Type B pancreatic cell (in vitro differentiated cells): Measurements from ENCODE around the gene CHMP1A. TPM values are rescaled to one million over a fixed set of nuclear protein-coding genes. Genes with fewer than 3 reads are reported as not detected.
A peak's percentile ranks its signal among the peaks of the same experiment; 100 is the strongest.

Experiments
- DNase-seq: peaks from one replicate; pipeline ENCODE4 v3.0.0; 2021; ENCODE audit warnings: mixed read lengths; ENCODE audit not compliant: unreplicated experiment; ENCODE audit errors: extremely low spot score
- H3K27ac Mint-ChIP-seq: 2 replicates; pipeline ENCODE4 v1.8.0; 2021; ENCODE audit warnings: mild to moderate bottlenecking, mixed read lengths
- H3K27me3 Mint-ChIP-seq: 2 replicates; pipeline ENCODE4 v1.8.0; 2021; ENCODE audit warnings: mixed read lengths
- H3K36me3 Mint-ChIP-seq: 2 replicates; pipeline ENCODE4 v1.8.0; 2021; ENCODE audit warnings: mixed read lengths
- H3K4me1 Mint-ChIP-seq: one replicate; pipeline ENCODE4 v1.8.0; 2021; ENCODE audit warnings: mixed read lengths; ENCODE audit not compliant: unreplicated experiment
- H3K4me3 Mint-ChIP-seq: 2 replicates; pipeline ENCODE4 v1.8.0; 2021; ENCODE audit warnings: mild to moderate bottlenecking, mixed read lengths
- H3K9me3 Mint-ChIP-seq: 2 replicates; pipeline ENCODE4 v1.8.0; 2021; ENCODE audit warnings: mixed read lengths
- long read RNA-seq: library from polyadenylated mRNA; unstranded; transcript quantifications from one replicate; pipeline ENCODE4 v2.0.0, GENCODE V29; 2020
- total RNA-seq: library from RNA; stranded (reverse); gene quantifications from 2 replicates; pipeline ENCODE4 v1.2.1, GENCODE V29; 2021; ENCODE audit warnings: low replicate concordance
- TF ChIP-seq, protein P1 (sequence below): fragments of 200-600 bp; sonication (generic); conservative IDR thresholded peaks from 2 replicates; pipeline ENCODE4 v1.5.0; 2021; ENCODE audit warnings: antibody characterized with exemption, mild to moderate bottlenecking

The CHMP1A gene
- 93.4 and 104 TPM in 2 replicates for total RNA-seq
- long read RNA-seq, transcript CHMP1A-202 (6 exons, 2,295 nt) = major isoform, 9 of 83 reads
- long read RNA-seq, partial matches to known transcripts = 3 of 83 reads
- long read RNA-seq, other reads (novel, unspliced or antisense) = 70 of 83 reads

DNA sequence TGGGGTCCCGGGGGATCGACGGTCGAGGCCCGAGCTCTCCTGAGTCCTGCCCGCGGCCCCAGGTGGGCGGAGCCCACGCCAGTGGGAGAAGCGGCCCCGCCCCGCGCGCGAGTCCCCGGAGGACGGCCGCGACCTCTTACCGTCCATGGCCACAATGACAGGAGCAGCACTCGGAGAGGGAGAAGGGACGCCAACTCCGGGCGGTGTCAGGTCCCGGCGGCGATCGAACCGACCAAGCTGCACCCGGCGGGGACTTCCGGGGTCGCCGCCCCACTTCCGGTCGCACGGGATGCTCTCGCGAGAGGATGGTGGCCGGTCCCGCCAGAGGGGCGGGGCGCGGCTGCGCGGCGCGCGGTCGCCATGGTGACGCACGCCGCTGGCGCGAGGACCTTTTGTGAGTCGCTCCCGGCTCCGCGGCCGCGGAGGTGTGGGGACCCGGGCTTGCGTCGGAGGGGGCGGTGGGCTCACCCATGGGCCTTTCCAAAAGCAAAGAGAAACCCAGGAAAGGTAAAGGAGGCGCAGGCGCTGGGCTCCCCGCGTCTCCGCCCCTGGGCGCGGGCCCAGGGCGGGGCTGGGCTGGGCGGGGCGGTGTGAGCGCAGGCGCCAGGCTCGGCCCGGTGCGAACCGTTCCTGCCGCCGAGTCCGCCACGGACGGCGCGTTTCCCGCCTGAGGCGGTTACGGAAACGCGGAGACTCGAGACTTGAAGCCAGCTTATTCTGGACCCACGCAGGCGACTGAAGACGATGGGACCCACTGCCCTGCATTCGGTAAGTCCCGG, at the start of gene CHMP1A, which contains the start of gene SPATA33:
TSS of gene CHMP1A (minus strand) at position 267 of the 779 bp plus-strand sequence. CDS start at position 147, 120 bp downstream.
TSS of gene SPATA33 (plus strand) at position 395 of the 779 bp plus-strand sequence. CDS start at position 471, 76 bp downstream.
- H3K27ac Mint-ChIP-seq = peak within 1 kb of the TSS; percentile 82
- H3K4me1 Mint-ChIP-seq = peaks cover 12% of the 10 kb centered on the region
- DNase-seq = peak; percentile 96
- no peaks in the 10 kb centered on the region for H3K27me3 Mint-ChIP-seq
- TF ChIP-seq, protein P1, sequence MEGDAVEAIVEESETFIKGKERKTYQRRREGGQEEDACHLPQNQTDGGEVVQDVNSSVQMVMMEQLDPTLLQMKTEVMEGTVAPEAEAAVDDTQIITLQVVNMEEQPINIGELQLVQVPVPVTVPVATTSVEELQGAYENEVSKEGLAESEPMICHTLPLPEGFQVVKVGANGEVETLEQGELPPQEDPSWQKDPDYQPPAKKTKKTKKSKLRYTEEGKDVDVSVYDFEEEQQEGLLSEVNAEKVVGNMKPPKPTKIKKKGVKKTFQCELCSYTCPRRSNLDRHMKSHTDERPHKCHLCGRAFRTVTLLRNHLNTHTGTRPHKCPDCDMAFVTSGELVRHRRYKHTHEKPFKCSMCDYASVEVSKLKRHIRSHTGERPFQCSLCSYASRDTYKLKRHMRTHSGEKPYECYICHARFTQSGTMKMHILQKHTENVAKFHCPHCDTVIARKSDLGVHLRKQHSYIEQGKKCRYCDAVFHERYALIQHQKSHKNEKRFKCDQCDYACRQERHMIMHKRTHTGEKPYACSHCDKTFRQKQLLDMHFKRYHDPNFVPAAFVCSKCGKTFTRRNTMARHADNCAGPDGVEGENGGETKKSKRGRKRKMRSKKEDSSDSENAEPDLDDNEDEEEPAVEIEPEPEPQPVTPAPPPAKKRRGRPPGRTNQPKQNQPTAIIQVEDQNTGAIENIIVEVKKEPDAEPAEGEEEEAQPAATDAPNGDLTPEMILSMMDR = no peak
- peak within 1 kb of the TSS; percentile 92 for H3K4me3 Mint-ChIP-seq
- peaks cover 22% of the 10 kb centered on the region for H3K36me3 Mint-ChIP-seq
- H3K9me3 Mint-ChIP-seq = no peaks in the 10 kb centered on the region

DNA sequence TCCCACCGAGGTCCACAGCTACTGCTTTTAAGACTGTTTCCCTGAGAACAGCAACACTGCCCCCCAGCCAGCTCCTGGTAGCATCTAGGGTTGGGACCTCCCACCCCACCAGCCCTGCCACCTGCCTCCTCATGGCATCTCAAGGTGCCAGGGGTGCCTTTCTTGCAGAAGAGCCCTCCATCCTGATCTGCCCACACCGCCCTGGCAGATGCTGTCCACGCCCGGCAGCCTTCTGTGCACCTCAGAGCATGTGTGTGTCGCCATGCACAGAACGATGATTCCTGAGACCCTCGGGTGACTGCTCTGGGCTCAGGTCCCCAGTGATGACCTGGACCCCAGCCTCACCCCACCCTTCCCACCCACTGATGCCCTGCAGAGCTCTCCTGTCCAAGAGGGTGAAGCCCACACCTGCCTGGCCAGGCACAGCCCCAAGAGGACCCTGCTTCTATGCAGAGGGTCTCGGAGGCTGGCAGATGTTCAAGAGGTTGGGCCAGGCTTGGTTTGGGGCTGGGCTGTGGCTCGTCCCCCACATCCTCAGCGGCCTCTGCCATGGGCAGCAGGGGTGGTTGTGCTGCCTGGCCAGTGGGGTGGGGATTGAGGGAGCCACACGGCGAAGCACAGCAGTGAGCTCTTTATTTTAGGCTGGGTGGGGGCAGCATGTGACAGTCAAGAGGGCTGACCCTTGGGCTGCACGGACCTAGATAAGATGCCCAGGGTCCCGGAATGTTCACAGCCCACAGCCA, 49.2 kb upstream of the CHMP1A start:
- Mint-ChIP-seq H3K4me1 (peaks cover 4% of the 10 kb centered on the region), H3K27ac (no peak overlapping the region), H3K27me3 (peaks cover 4% of the 10 kb centered on the region), H3K9me3 (no peaks in the 10 kb centered on the region), H3K4me3 (no peak overlapping the region), H3K36me3 (no peaks in the 10 kb centered on the region)
- DNase-seq = no peak
- TF ChIP-seq, protein P1 = no peak

GRCh38 chr16:89705006-89705405, 47.5 kb upstream of the CHMP1A start:
- no peak for DNase-seq
- peaks cover 4% of the 10 kb centered on the region for H3K27me3 Mint-ChIP-seq
- no peak overlapping the region for H3K4me3 Mint-ChIP-seq
- peaks cover 5% of the 10 kb centered on the region for H3K4me1 Mint-ChIP-seq
- peak overlapping the region; percentile 55 for H3K27ac Mint-ChIP-seq
- no peaks in the 10 kb centered on the region for H3K36me3 Mint-ChIP-seq
- TF ChIP-seq, protein P1 = no peak
- no peaks in the 10 kb centered on the region for H3K9me3 Mint-ChIP-seq

DNA sequence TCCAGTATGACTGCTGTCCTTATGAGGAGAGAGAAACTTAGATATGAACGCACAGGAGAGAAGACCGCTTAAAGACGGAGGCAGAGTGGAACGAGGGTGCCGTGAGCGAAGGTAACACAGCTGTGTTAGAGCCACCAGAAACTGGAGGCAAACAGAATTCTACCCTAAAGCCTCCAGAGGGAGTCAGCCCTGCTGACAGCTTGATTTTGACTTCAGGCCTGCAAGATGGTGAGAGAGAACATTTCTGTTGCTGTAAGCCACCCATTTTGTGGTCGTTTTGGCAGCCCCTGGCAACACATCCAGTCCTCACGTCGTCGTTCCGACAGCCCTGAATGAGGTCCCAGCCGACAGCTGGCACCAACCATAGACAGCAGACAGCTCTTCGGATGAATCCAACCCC, 46.8 kb upstream of the CHMP1A start:
- peaks cover 4% of the 10 kb centered on the region for H3K27me3 Mint-ChIP-seq
- TF ChIP-seq, protein P1 = no peak
- no peak for DNase-seq
- H3K9me3 Mint-ChIP-seq = no peaks in the 10 kb centered on the region
- no peak overlapping the region for H3K27ac Mint-ChIP-seq
- H3K36me3 Mint-ChIP-seq = peaks cover under 1% of the 10 kb centered on the region
- peaks cover 9% of the 10 kb centered on the region for H3K4me1 Mint-ChIP-seq
- no peak overlapping the region for H3K4me3 Mint-ChIP-seq

DNA sequence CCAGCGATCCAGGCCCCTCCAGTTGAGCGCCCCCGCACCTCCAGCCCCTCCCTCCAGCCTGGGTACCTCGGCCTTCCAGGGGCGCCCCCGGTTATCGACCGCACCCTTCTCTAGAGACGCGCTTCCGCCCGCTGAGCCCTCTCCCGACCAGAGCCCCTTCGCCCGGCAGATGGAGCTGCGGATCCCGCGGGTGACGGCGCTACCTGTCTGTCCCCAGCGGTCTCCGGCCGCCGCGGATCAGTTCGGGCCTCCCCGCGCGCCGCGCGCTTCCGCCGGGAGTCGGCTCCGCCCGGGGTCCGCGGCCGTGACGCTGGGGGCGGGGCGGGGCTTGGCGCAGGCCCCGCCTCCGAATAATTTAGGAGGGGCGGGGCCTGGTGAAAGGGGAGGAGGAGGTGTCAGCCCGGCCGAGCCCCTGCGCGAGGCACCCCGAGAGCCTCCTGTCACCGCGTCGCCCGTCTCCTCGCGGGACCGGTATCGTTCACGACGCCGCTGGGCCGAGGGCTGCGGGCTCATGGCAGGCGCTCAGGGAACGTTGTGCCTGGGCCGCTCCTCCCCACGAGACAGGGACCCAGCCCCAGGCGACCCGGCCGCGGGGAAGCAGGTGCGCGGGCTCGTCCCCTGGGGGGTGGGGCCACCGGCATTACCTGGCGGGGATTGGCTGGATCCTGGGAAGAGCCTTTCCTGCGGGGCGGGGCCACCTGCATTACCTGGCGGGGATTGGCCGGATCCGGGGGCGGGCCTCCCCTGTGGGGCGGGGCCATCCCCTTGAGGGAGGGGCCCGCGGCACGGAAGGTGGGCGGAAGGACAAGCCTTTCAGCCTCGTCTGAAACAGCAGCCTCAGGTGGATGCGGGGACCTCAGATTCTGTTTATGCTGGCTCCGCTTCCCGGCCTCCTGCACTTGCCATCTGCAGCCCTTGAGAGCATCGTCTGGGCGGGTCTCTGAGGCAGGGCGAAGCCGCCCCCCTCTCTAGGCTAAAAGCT, 44.2 kb upstream of the CHMP1A start, which contains the start of gene SPATA2L:
TSS of gene SPATA2L (minus strand) at position 281 of the 982 bp plus-strand sequence. CDS start 473 bp downstream, outside the sequence.
- Mint-ChIP-seq H3K27ac (peak within 1 kb of the TSS; percentile 81), H3K36me3 (peaks cover 5% of the 10 kb centered on the region), H3K4me3 (peak within 1 kb of the TSS; percentile 83), H3K4me1 (peaks cover 13% of the 10 kb centered on the region), H3K9me3 (no peaks in the 10 kb centered on the region), H3K27me3 (peaks cover 4% of the 10 kb centered on the region)
- DNase-seq = peak; percentile 95
- TF ChIP-seq, protein P1 = peak; percentile 48
